ENCODE measurements around the gene KLHL29. TPM values are rescaled to one million over a fixed set of nuclear protein-coding genes. Genes with fewer than 3 reads are reported as not detected.

Gene KLHL29
- total RNA-seq, 1 experiment from 2014 or later: 2.4 TPM

GRCh38 chr2:23449831-23450331, 64.9 kb downstream of the KLHL29 start:
- Histone ChIP-seq H2AFZ (ENCODE audit: low read length) (no peak overlapping the region), H3K56ac (ENCODE audit: insufficient read length, low read depth, low read length) (no peak overlapping the region), H3K23ac (ENCODE audit: insufficient read length, low read depth, low read length) (no peak overlapping the region), H2BK15ac (ENCODE audit: low read depth, low read length) (no peak overlapping the region), H3T11ph (ENCODE audit: low read length) (no peak overlapping the region), H4K91ac (ENCODE audit: insufficient read length, low read depth, low read length) (no peak overlapping the region), H3K27me3 (ENCODE audit: insufficient read depth, low read length) (no peaks in the 10 kb centered on the region), H3K79me2 (ENCODE audit: insufficient read depth, low read length) (no peaks in the 10 kb centered on the region), H3K79me1 (ENCODE audit: insufficient read depth, low read depth, low read length, poor library complexity, severe bottlenecking) (no peaks in the 10 kb centered on the region), H3K4me1 (ENCODE audit: insufficient read depth, low read length) (no peaks in the 10 kb centered on the region; the same call in 1 of the 2 replicates), H3K14ac (ENCODE audit: insufficient read depth, low read length) (no peak overlapping the region; the same call in 1 of the 2 replicates), H3K23me2 (ENCODE audit: insufficient read length, low read depth, low read length, poor library complexity, severe bottlenecking) (no peaks in the 10 kb centered on the region), H3K4me2 (ENCODE audit: insufficient read depth, insufficient read length, low read length) (no peak overlapping the region), H2BK5ac (ENCODE audit: insufficient read length, low read length) (no peak overlapping the region), H3K4ac (ENCODE audit: low read depth, low read length) (no peak overlapping the region), H3K18ac (ENCODE audit: insufficient read length, low read depth, low read length) (no peak overlapping the region), H4K8ac (replicated peaks; ENCODE audit: insufficient read length, low read depth, low read length) (no peak overlapping the region), H2BK12ac (ENCODE audit: insufficient read length, low read depth, low read length) (no peak overlapping the region), H2BK120ac (ENCODE audit: low read depth, low read length, poor library complexity, severe bottlenecking) (no peak overlapping the region), H2AK5ac (ENCODE audit: insufficient read length, low read length) (no peak overlapping the region), H4K20me1 (ENCODE audit: control insufficient read depth, insufficient read depth, insufficient read length) (no peaks in the 10 kb centered on the region), H3K9me3 (ENCODE audit: control insufficient read depth, low read depth, low read length) (no peaks in the 10 kb centered on the region), H2BK20ac (ENCODE audit: low read depth, low read length, poor library complexity, severe bottlenecking) (no peak overlapping the region), H4K5ac (ENCODE audit: insufficient read length, low read depth, low read length) (no peak overlapping the region), H3K9ac (ENCODE audit: extremely low read depth, insufficient read length, low read length) (no peak overlapping the region), H3K27ac (ENCODE audit: insufficient read length, low read depth, low read length) (no peak overlapping the region)
- no peak for DNase-seq
- no peak overlapping the region for H3K27ac Mint-ChIP-seq
- peaks cover 2 to 11% of the 10 kb centered on the region in 2 experiments; a peak in 2 of 4 replicates for H3K4me1 Mint-ChIP-seq
- H3K4me3 Mint-ChIP-seq: no peak overlapping the region
- WGBS (ENCODE audit: extremely low coverage, insufficient read length, low lambda C conversion rate): no CpG with 5 or more reads among the region's 14 CpGs
- no peaks in the 10 kb centered on the region for H3K36me3 Mint-ChIP-seq (ENCODE audit: insufficient read depth in 1 of 3, low read depth in 3 of 3)
- no peak for TF ChIP-seq CTCF (conservative IDR thresholded peaks at IDR 0.05)
- H3K27me3 Mint-ChIP-seq (ENCODE audit: low read depth): no peaks in the 10 kb centered on the region; the same call in 1 of the 2 replicates
- H3K9me3 Mint-ChIP-seq: no peaks in the 10 kb centered on the region
